GM12878 (cell line): ENCODE results near the gene RSKR. TPM values are rescaled to one million over a fixed set of nuclear protein-coding genes. Genes with fewer than 3 reads are reported as not detected.
A peak's percentile ranks its signal among the peaks of the same experiment; 100 is the strongest.

Experiments
- ATAC-seq: fragments of 200-7000 bp; cut with Tn5 transposase; 3 replicates; pipeline ENCODE4 v1.9.1; 2020; ENCODE audit warnings: mild to moderate bottlenecking, moderate library complexity
- BruUV-seq: library from RNA; stranded (reverse); fragments of 400-500 nt; replicated peaks from 2 replicates; lab custom pipeline; 2021; lab: Mats Ljungman, UMichigan
- CTCF ChIA-PET: fragments of 300-600 bp; sonication (Branson Sonifier 250); formaldehyde crosslinking; extraction: SDS; loops from one replicate; lab custom pipeline; 2021; ENCODE audit warnings: inconsistent platforms; lab: Yijun Ruan, JAX
- POLR2A ChIA-PET: fragments of 350-600 bp; formaldehyde crosslinking; extraction: SDS; loops from one replicate; lab custom pipeline; 2021; ENCODE audit warnings: inconsistent platforms; lab: Charles Lee
- RAD21 ChIA-PET: fragments of 300-600 bp; sonication (Branson Sonifier 250); formaldehyde crosslinking; loops from one replicate; lab custom pipeline; 2023; ENCODE audit warnings: antibody characterized with exemption; ENCODE audit not compliant: unreplicated experiment; lab: Charles Lee
- SMC1A ChIA-PET: fragments of 300-600 bp; sonication (Branson Sonifier 250); formaldehyde crosslinking; loops from one replicate; lab custom pipeline; 2023; ENCODE audit not compliant: unreplicated experiment, uncharacterized antibody; lab: Charles Lee
- DNase-seq: peaks from one replicate; pipeline ENCODE4 v3.0.0-alpha.2; 2011; ENCODE audit warnings: low read depth, low spot score
- FAIRE-seq: peaks from 3 replicates; lab custom pipeline; 2011; peaks lifted over from hg19 to GRCh38; lab: Jason Lieb, UNC
- H2AFZ ChIP-seq: 2 replicates; pipeline ENCODE4 v1.6.0; 2011; ENCODE audit warnings: low read depth, low read length, control low read depth; ENCODE audit not compliant: control insufficient read depth
- H3K27ac ChIP-seq: 2 replicates; pipeline ENCODE4 v1.5.1; 2011; ENCODE audit warnings: control low read depth; ENCODE audit not compliant: control insufficient read depth, insufficient read depth
- H3K27me3 ChIP-seq, 2 experiments: replicated peaks in 1 of 2; 2 replicates each; pipeline versions ENCODE4 v1.6.0 to v1.6.1; 2011; ENCODE audit warnings: low read length in 1 of 2; ENCODE audit not compliant: control insufficient read depth in 2 of 2, insufficient read depth in 2 of 2
- H3K36me3 ChIP-seq, 2 experiments: 2 replicates each; pipeline ENCODE4 v1.5.1; 2011; ENCODE audit warnings: low read length in 1 of 2; ENCODE audit not compliant: control insufficient read depth in 2 of 2, insufficient read depth in 2 of 2
- H3K4me1 ChIP-seq: 2 replicates; pipeline ENCODE4 v1.6.1; 2011; ENCODE audit warnings: mild to moderate bottlenecking, low read length, moderate library complexity, mixed read lengths; ENCODE audit not compliant: control insufficient read depth, insufficient read depth
- H3K4me2 ChIP-seq: 2 replicates; pipeline ENCODE4 v1.6.0; 2011; ENCODE audit warnings: control low read depth; ENCODE audit not compliant: control insufficient read depth, insufficient read depth
- H3K4me3 ChIP-seq: fragments of 200-600 bp; sonication (generic); 2 replicates; pipeline ENCODE4 v1.5.1; 2016
- H3K79me2 ChIP-seq: 2 replicates; pipeline ENCODE4 v1.6.0; 2011; ENCODE audit warnings: low read length; ENCODE audit not compliant: control insufficient read depth, insufficient read depth
- H3K9ac ChIP-seq: 2 replicates; pipeline ENCODE4 v1.8.0; 2011; ENCODE audit warnings: low read length, control low read depth, mixed read lengths; ENCODE audit not compliant: control insufficient read depth, insufficient read depth
- H3K9me3 ChIP-seq: replicated peaks from 3 replicates; pipeline ENCODE4 v1.5.1; 2011; ENCODE audit warnings: mild to moderate bottlenecking, low read length; ENCODE audit not compliant: control insufficient read depth, insufficient read depth
- H4K20me1 ChIP-seq: 2 replicates; pipeline ENCODE4 v1.6.0; 2011; ENCODE audit not compliant: control insufficient read depth, insufficient read depth
- CBFB ChIP-seq: IDR thresholded peaks from 2 replicates; pipeline ENCODE4 v1.6.1; 2016; ENCODE audit warnings: antibody characterized with exemption, low read depth
- CHD4 ChIP-seq: fragments of 200-600 bp; sonication (generic); IDR thresholded peaks from 2 replicates; pipeline ENCODE4 v1.6.1; 2016; ENCODE audit warnings: mild to moderate bottlenecking
- EED ChIP-seq: sonication (generic); IDR thresholded peaks from 2 replicates; pipeline ENCODE4 v1.6.1; 2016; ENCODE audit warnings: antibody characterized with exemption, low read depth
- IKZF1 ChIP-seq: fragments of 450-650 bp; conservative IDR thresholded peaks from 2 replicates; pipeline ENCODE4 v1.6.1; 2017; ENCODE audit warnings: antibody characterized with exemption, mild to moderate bottlenecking
- PAX5 ChIP-seq: IDR thresholded peaks from 2 replicates; pipeline ENCODE4 v1.6.1; 2011; ENCODE audit warnings: low read depth, low read length, borderline replicate concordance
- POLR2AphosphoS2 ChIP-seq: IDR thresholded peaks from 2 replicates; pipeline ENCODE4 v1.6.1; 2011; ENCODE audit warnings: low read depth, mild to moderate bottlenecking, low read length, improper control_type of control experiment, moderate library complexity
- TCF12 ChIP-seq: IDR thresholded peaks from 2 replicates; pipeline ENCODE4 v1.6.1; 2011; ENCODE audit warnings: low read depth, mild to moderate bottlenecking, low read length
- YY1 ChIP-seq: IDR thresholded peaks from 2 replicates; pipeline ENCODE4 v1.6.1; 2011; ENCODE audit warnings: low read depth, mild to moderate bottlenecking, low read length
- WGBS: methylation state at CpG from one replicate; pipeline ENCODE4 v1.1.6; 2016; ENCODE audit warnings: low lambda C conversion rate; ENCODE audit not compliant: insufficient replicate concordance, insufficient coverage; ENCODE audit errors: missing lambda C conversion rate; 5-methylcytosine and 5-hydroxymethylcytosine counted together
- in situ Hi-C: fragments of 300-500 bp; cut with MboI; formaldehyde crosslinking; loops from 9 replicates; pipeline ENCODE4 v1.14.3; 2018; ENCODE audit warnings: mixed read lengths
- intact Hi-C: fragments of 100-400 bp; cut with micrococcal nuclease; formaldehyde crosslinking; loops from one replicate; pipeline ENCODE4 v1.14.2; 2022; ENCODE audit not compliant: unreplicated experiment
- polyA plus RNA-seq, 11 experiments: library from polyadenylated mRNA; depleted of rRNA in 4 of 11; unstranded in 6 of 11; stranded (reverse) in 5 of 11; fragments of >200 nt; fragmentation: Nextera tagmentation in 4 of 11; fragmentation: Illumina TruSeq in 1 of 11; extraction: Ambion mirVana in 4 of 11; extraction: Trizol in 1 of 11; gene quantifications; 1 replicate in 1 of 11; 2 replicates in 10 of 11; pipeline versions ENCODE4 v1.2.1 to v1.2.3, GENCODE V29; 2011 to 2016; ENCODE audit warnings: inconsistent platforms in 2 of 11, missing spikeins in 2 of 11, low read depth in 1 of 11
- total RNA-seq, 4 experiments: library from RNA; depleted of rRNA in 3 of 4; stranded (reverse); fragments of >200 nt in 3 of 4; fragmentation: Illumina TruSeq in 1 of 4; extraction: Trizol in 1 of 4; gene quantifications; 2 replicates each; pipeline versions ENCODE4 v1.2.1 to v1.2.3, GENCODE V29; 2013 to 2021
- TF ChIP-seq, protein P1 (sequence below): IDR thresholded peaks from 2 replicates; pipeline ENCODE4 v1.6.1; 2012; ENCODE audit warnings: low read depth, low read length, improper control_type of control experiment
- TF ChIP-seq, protein P2 (sequence below): fragments of 450-650 bp; formaldehyde crosslinking; IDR thresholded peaks from 2 replicates; pipeline ENCODE4 v1.4.0; 2022; ENCODE audit warnings: mild to moderate bottlenecking, moderate library complexity

Gene RSKR
- total and polyA plus RNA-seq, 10 of the 15 experiments (the other 5 are each of a cell fraction or from before 2014, with no cell fraction given) = 0.52 to 22.4 (median 8.7) TPM

DNA sequence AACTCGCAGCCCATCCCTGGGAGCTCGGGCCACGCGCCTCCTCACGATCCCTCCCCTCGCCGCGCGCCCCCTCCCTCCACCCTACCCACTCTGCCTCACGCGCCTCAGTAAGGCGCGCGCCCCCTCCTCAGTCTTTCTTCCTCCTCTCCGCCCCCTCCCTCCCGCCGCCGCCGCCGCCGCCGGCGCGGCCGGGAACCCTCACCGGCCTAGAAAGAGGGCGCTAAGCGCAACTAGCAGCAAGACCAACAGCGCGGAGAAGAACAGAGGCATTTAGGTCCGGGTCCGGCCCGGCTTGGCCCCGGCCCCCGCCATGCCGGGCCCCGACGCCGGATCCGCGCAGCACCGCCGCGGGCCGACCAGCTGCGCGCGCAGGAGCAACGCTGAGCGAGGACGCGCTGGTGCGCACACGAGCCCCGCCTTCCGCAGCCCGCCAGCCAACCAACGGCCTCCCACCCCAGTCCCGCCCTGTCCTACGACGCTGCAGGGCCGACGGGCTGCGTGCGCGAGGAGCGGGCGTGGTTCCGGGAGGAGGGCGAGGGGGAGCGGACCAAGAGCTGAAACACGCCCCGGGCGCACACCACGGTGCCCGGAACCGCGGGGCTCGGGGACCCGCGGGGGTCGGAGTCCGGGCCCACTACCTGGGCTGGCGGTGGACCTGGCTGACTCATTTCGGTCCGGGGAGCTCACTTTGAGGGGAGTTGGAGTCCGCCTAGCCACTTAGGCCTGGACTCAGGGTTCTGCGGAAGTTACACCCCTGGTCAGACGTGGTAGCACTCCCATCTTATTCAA lies 31.0 kb upstream of the RSKR start, which contains the start of gene BLTP2 (continued):
- 0 out of 2 replicates have a peak, but pooled peaks have one; percentile 63 for TF ChIP-seq POLR2AphosphoS2
- peak; percentile 66; the same call in 1 of the 2 replicates for TF ChIP-seq PAX5

DNA sequence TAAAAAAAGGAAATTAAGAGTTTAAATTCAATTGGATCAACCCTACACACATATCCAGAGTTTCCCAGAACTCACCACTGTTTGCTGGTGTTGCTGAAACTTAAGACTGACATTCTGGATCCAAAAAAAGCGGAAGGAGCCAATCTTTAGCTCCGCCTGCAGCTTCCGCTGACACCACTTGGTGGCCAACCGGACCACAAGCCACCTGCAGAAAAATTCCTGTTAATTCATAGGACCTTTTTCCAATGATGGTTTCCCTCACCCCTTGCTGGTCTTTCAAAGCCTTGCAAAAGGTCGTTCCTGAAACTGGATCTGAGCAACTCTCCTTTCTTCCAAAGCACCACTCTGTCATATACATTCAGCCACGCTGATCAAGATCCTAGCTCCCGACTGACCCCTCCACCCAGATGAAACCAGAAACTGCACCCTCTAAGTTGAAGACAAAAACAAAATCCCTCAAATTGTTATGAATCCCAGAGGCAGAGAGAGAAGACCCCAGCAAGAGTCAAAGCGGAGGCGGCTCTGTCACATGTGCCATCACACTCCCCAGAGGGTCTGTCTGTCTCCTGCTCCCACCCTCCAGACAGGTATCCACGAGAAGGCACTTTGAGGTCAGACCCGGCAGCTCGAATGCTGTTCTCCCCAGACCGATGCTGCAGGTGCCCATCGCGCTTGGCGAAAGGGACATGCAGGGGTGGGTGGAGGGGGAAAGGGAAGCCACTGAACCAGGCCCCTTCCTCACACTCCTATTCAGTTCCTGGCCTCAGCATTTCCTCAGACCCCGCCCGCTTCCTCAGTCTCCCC lies 30.2 kb upstream of the RSKR start:
- peak overlapping the region; percentile 36 for H2AFZ ChIP-seq
- H3K27me3 ChIP-seq = no peaks in the 10 kb centered on the region
- no TSS peak for BruUV-seq
- no peaks in the 10 kb centered on the region; the same call in 1 of the 2 replicates for H4K20me1 ChIP-seq
- intact Hi-C loops = loop anchor here (2.0 kb wide), 1 partner anchor 45 kb away; the partner anchor contains the start of gene SPAG5
- H3K9ac ChIP-seq = peak overlapping the region; percentile 80
- H3K4me2 ChIP-seq = peak overlapping the region; percentile 26
- in situ Hi-C loops = no loop called here
- peak overlapping the region; percentile 85 for H3K4me3 ChIP-seq
- 0% methylated on average over 18 of the region's 18 CpGs for WGBS
- ChIA-PET POLR2A (interaction anchor here (0.5 to 5.4 kb wide), 19 partner anchors 10 to 305 kb away, joined by 3 to 46 read pairs (median 7); partner anchors contain the start of genes ALDOC, NEK8, PIGS and PROCA1), CTCF (interaction anchor here (0.8 to 7.5 kb wide), 26 partner anchors 8 to 473 kb away, joined by 3 to 84 read pairs (median 4); partner anchors contain the start of genes NEK8, PROCA1, RPL23A and SDF2), RAD21 (interaction anchor here (0.9 to 2.9 kb wide), 9 partner anchors 18 to 473 kb away, joined by 3 to 22 read pairs (median 5); partner anchors contain the start of genes ALDOC, PIGS, PROCA1 and RPL23A), SMC1A (interaction anchor here (0.7 to 2.1 kb wide), 13 partner anchors 10 to 473 kb away, joined by 3 to 15 read pairs (median 3); partner anchors contain the start of genes PHF12, PIGS, PROCA1 and RPL23A)
- peaks cover 15 to 34% of the 10 kb centered on the region in 2 experiments for H3K36me3 ChIP-seq
- FAIRE-seq (peak; percentile 86), ATAC-seq (peak; percentile 34), DNase-seq (no peak)
- H3K9me3 ChIP-seq = no peaks in the 10 kb centered on the region
- H3K27ac ChIP-seq = peak overlapping the region; percentile 85
- peaks cover 33% of the 10 kb centered on the region for H3K79me2 ChIP-seq
- peaks cover 14% of the 10 kb centered on the region for H3K4me1 ChIP-seq
- no peak for TF ChIP-seq CHD4
- TF ChIP-seq, protein P1, sequence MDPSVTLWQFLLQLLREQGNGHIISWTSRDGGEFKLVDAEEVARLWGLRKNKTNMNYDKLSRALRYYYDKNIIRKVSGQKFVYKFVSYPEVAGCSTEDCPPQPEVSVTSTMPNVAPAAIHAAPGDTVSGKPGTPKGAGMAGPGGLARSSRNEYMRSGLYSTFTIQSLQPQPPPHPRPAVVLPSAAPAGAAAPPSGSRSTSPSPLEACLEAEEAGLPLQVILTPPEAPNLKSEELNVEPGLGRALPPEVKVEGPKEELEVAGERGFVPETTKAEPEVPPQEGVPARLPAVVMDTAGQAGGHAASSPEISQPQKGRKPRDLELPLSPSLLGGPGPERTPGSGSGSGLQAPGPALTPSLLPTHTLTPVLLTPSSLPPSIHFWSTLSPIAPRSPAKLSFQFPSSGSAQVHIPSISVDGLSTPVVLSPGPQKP = no peak
- peak; percentile 19; the same call in 1 of the 2 replicates for TF ChIP-seq YY1
- TF ChIP-seq IKZF1 = peak; percentile 64
- no peak for TF ChIP-seq POLR2AphosphoS2
- TF ChIP-seq CBFB = no peak
- TF ChIP-seq TCF12 = peak; percentile 49; the same call in 1 of the 2 replicates
- TF ChIP-seq EED = peak; percentile 31; the same call in 1 of the 2 replicates
- TF ChIP-seq, protein P2, sequence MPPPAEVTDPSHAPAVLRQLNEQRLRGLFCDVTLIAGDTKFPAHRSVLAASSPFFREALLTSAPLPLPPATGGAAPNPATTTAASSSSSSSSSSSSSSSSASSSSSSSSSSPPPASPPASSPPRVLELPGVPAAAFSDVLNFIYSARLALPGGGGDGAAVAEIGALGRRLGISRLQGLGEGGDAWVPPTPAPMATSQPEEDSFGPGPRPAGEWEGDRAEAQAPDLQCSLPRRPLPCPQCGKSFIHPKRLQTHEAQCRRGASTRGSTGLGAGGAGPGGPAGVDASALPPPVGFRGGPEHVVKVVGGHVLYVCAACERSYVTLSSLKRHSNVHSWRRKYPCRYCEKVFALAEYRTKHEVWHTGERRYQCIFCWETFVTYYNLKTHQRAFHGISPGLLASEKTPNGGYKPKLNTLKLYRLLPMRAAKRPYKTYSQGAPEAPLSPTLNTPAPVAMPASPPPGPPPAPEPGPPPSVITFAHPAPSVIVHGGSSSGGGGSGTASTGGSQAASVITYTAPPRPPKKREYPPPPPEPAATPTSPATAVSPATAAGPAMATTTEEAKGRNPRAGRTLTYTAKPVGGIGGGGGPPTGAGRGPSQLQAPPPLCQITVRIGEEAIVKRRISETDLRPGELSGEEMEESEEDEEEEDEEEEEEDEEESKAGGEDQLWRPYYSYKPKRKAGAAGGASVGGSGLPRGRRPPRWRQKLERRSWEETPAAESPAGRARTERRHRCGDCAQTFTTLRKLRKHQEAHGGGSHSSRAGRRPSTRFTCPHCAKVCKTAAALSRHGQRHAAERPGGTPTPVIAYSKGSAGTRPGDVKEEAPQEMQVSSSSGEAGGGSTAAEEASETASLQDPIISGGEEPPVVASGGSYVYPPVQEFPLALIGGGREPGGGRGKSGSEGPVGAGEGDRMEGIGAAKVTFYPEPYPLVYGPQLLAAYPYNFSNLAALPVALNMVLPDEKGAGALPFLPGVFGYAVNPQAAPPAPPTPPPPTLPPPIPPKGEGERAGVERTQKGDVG (CRISPR knock-in tag) = no peak
